ENCODE data around the gene C14orf132.

DNA sequence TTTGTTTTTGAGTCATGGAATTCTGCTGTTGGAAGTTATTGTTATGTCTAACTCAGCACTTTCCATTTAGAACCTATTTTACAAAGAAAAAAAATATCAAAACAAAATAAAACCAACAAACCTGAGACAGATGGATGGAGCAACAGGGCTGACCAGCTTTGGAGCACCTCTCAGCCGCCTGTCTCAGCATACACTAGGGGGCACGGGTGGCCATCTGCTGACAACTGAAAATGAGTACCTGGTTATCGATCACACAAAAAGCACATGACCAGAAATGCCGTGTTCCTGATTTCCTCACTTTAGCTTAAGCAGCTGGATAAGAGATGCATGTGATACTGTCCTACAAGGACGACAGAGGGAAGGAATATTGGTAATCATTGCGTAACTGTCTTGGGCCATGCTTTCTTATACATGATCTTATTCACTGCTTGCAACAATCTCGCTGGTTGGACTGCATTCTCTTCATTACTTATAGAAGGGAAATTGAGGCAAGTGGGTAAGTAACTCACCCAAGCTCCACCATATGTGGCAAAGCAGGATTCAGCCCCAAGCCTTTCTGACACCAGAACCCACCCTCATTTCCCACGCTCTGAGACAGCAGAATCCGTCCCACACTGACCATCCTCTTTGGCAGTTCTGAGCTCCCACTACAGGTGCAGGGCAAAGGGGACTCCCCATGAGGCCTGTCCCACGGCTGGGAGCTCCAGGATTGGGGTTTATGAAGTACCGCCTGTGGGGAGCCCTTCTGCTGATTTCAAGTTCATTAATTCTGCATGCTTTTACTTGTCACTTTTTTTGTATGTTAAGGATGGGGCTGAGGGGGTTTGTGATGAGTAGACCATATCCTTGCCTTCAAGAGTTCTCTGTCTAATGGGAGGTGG is 43.5 kb downstream of the C14orf132 start:
- TF ChIP-seq POLR2A (IDR thresholded peaks at IDR 0.05): no peak
- TF ChIP-seq, protein P1, sequence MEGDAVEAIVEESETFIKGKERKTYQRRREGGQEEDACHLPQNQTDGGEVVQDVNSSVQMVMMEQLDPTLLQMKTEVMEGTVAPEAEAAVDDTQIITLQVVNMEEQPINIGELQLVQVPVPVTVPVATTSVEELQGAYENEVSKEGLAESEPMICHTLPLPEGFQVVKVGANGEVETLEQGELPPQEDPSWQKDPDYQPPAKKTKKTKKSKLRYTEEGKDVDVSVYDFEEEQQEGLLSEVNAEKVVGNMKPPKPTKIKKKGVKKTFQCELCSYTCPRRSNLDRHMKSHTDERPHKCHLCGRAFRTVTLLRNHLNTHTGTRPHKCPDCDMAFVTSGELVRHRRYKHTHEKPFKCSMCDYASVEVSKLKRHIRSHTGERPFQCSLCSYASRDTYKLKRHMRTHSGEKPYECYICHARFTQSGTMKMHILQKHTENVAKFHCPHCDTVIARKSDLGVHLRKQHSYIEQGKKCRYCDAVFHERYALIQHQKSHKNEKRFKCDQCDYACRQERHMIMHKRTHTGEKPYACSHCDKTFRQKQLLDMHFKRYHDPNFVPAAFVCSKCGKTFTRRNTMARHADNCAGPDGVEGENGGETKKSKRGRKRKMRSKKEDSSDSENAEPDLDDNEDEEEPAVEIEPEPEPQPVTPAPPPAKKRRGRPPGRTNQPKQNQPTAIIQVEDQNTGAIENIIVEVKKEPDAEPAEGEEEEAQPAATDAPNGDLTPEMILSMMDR (IDR thresholded peaks at IDR 0.05): no peak
- no peak for TF ChIP-seq POLR2AphosphoS5 (IDR thresholded peaks at IDR 0.05)
